Testis (tissue), 2 donors: ENCODE measurements around the gene ANKRD11.

Experiments used
- POLR2A ChIP-seq: fragments of 450-650 bp; IDR thresholded peaks from one replicate; pipeline ENCODE4 v1.6.1; 2017; ENCODE audit warnings: antibody characterized with exemption, mild to moderate bottlenecking, moderate library complexity
- TF ChIP-seq, protein P1 (sequence below), 3 experiments: fragments of 450-650 bp in 2 of 3; fragments of 200-600 bp in 1 of 3; sonication (generic) in 1 of 3; IDR thresholded peaks; one replicate each; pipeline ENCODE4 v1.5.1; 2016 to 2019; ENCODE audit warnings: antibody characterized with exemption in 3 of 3, mild to moderate bottlenecking in 2 of 3, moderate library complexity in 1 of 3

DNA sequence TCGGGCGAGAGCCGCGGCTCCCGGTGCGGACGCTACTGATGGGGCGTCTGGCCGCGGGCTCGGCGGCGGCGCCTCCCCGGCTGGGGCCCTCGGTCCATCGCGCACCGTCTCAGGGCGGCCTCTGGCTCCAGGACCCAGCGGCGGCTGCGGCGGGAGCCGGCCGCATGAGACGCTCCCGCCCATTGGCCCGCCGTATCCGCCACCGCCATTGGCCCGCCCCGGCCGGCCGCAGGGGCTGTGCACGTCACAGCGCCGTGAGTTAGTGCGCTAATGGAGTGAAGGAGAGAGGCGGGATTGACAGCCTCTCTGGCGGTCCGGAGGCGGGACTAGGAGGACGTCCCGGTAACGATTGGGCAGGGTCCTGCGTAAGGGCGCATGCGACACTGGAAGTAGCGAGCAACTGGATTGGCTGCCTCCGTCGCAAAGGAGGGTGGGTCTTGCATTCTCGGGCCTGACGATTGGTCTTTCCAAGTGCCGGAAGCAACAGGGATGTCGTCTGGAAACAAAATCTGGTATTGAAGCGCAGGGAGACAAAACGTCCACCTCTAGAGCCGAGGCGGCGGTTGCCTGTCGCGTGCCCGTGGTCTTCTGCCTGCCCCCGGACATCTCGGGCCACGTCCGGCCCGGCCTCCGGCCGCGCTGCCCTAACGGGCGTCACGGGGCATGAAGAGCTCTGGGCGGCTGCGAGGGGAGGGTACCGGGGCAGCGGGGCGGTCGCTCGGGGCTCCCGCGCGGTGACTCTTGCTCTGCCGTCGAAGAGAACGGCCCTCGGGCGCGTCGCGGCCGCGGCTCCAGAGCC, at the start of gene ANKRD11:
- TF ChIP-seq, protein P1, sequence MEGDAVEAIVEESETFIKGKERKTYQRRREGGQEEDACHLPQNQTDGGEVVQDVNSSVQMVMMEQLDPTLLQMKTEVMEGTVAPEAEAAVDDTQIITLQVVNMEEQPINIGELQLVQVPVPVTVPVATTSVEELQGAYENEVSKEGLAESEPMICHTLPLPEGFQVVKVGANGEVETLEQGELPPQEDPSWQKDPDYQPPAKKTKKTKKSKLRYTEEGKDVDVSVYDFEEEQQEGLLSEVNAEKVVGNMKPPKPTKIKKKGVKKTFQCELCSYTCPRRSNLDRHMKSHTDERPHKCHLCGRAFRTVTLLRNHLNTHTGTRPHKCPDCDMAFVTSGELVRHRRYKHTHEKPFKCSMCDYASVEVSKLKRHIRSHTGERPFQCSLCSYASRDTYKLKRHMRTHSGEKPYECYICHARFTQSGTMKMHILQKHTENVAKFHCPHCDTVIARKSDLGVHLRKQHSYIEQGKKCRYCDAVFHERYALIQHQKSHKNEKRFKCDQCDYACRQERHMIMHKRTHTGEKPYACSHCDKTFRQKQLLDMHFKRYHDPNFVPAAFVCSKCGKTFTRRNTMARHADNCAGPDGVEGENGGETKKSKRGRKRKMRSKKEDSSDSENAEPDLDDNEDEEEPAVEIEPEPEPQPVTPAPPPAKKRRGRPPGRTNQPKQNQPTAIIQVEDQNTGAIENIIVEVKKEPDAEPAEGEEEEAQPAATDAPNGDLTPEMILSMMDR (IDR thresholded peaks at IDR 0.05), result no peak
- peak; percentile 81 for TF ChIP-seq POLR2A
